Measurements from ENCODE around the gene GMDS.

GMDS gene

GRCh38 chr6:1618311-1619097 lies 626.9 kb downstream of the GMDS start:
- DNase-seq: no peak

DNA sequence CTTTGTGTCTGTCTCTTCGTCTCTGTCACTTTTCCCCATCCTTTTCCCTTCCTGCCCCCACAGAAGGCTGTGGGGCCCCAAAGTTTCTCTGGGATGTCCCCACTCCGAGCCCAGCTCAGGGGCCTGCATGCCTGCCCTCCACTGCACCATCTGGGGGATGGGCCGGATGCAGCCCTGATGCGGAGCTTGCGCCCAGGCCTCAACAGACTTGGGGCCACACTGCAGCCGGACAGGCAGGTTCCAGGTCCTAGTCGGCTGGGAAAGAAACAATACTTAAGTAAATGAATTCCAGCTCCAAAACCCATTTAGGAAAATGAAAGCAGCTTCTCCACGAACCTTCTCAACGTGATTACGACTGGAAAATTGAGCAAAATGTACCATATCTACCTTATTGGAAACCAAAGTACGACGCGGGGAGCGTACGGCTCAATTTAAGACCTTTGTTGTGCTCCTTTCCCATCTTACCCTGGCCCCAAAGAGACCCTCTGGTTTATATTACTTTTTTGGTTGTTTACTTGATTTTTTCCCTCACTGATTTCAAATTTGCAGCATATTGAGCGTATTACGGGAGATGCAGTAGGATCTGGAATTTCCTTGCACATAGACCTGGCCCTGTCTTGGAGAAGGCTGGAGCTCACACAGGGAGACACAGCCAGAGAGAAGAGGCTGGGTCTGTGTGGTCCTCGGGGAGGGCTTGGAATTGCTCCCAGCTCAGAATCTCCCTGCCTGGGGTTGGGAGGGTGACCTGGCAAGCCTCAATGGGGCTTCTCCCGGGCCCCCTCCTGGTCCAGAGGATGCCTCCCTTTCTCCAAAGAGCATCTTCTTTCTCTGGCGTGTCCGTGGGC lies 627.7 kb downstream of the GMDS start:
- no peak for DNase-seq

GRCh38 chr6:1616701-1617463 lies 628.5 kb downstream of the GMDS start:
- DNase-seq: no peak

DNA sequence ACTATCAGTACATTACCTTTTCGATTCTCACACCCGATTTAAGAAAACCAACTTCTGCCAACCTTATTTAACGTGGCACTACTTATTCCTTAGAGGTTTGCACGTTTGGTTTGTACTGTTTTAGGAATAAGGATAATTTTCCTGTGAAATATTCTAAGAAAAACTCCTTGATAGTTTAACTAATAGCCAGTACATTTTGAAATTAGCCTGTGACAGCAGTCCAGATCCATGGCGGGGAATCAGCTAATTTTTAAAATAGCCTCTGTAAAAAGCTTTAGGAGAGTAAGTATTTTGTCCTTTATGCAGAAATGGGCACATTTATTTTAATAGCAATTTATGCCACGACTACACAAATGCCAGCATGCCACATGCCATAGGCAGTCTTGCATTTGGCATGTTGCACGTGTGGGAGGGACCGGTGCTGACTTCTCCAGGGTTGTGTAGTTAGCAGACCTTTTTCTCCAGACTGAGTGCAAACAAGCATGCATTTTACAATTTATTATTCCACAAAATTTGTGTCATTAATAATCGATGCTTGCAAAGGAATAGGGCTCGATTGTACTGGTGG lies 629.5 kb downstream of the GMDS start:
- DNase-seq: no peak

- DNase-seq: no peak
Observed at GRCh38 chr6:1615151-1615852, 630.1 kb downstream of the GMDS start.

DNA sequence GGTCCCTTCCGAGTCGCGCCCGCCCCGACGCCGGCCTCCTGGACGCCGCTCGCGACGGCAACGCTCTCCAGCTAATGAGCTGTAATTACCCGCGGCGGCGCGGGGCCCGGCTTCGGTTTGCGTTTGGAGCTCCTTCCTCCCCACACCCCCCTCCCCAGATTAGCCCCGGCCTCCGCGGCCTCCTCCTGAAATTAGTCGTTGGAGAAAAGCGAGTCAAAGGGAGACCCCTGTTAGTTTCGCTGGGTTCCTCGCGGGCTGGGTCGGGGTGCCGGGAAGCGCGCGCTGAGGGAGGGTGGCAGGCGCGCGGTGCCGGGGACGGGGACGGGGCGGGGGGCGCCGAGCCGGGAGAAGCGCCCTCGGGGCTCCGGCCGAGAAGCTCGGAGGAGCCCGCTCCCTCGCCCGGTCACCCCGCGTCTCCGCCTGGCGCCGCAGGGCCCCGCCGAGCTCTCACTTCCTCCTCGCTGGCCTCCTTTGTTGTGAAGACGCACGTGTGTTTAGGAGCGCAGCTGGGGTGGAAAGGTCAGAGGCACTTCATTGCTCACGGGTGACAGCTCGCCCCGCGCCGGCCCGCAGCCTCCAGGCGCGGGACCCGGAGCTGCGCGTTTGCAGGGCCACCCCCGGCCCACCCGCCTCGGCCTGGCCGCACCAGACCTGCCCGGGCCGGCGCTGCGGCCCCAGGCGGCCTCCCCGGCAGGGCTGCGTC lies 630.8 kb downstream of the GMDS start:
- DNase-seq: no peak

- no peak for DNase-seq
Observed at GRCh38 chr6:1613688-1614447, 631.5 kb downstream of the GMDS start.

DNA sequence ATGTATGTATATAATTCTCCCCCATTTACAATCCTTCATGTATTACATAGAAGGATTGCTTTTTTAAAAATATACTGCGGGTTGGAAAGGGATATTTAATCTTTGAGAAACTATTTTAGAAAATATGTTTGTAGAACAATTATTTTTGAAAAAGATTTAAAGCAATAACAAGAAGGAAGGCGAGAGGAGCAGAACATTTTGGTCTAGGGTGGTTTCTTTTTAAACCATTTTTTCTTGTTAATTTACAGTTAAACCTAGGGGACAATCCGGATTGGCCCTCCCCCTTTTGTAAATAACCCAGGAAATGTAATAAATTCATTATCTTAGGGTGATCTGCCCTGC lies 632.1 kb downstream of the GMDS start:
- DNase-seq: no peak

GRCh38 chr6:1612974-1613306 lies 632.5 kb downstream of the GMDS start:
- DNase-seq: no peak

GRCh38 chr6:1612299-1612973 lies 633.0 kb downstream of the GMDS start:
- no peak for DNase-seq

- DNase-seq: no peak
Observed at GRCh38 chr6:1611572-1612298, 633.7 kb downstream of the GMDS start.

GRCh38 chr6:1611322-1611571 lies 634.2 kb downstream of the GMDS start:
- DNase-seq: no peak

GRCh38 chr6:1610497-1611321 lies 634.7 kb downstream of the GMDS start:
- no peak for DNase-seq

GRCh38 chr6:1609648-1610496 lies 635.5 kb downstream of the GMDS start, which contains the start of gene FOXC1:
Gene FOXC1 (plus strand): TSS chr6:1609915. CDS start chr6:1610446, 531 bp downstream.
- DNase-seq: peak; percentile 62

DNA sequence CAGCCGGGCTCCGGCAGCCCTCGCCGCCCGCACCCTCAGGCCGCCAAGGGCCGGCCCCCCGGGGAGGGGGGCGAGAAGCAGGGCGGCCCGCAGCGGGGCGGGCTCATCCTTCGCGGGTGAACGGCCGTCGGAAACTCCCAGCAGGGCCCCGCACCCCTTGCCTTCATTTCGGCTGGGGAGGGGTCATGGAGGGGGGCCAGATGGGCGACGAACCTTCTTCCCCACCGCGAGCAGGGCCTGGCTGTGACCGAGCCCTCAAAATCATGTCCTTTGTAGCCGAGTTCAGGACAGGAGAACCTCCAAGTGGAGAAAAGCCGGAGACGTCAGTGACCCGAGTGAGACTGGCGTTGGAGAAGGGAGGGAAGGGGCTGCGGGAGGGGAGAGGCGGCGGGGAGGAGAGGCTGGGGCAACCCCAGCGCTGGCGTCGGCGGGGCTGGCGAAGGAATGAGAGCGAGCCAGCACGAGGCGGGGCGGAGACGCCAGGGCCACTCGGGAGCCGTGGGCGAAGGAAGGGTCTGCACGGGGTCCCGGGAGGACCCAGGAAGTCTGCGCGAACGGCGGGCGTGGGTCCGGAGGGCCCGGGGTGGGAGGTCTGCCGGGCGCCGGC lies 636.3 kb downstream of the GMDS start:
- DNase-seq: no peak

GRCh38 chr6:1608222-1609040 lies 637.0 kb downstream of the GMDS start:
- no peak for DNase-seq
